GM18517 (cell line): ENCODE results near the gene ZC3HAV1L.
"Not testable (repeated sequence)": the region's sequence is repeated elsewhere in the genome, so short reads cannot be mapped to it uniquely, and the experiment has no call there.

Experiments used
- ATAC-seq: cut with Tn5 transposase; IDR thresholded peaks from one replicate; pipeline ENCODE4 v1.9.1; 2021; ENCODE audit warnings: mild to moderate bottlenecking, moderate library complexity; ENCODE audit not compliant: unreplicated experiment

The ZC3HAV1L gene, protein sequence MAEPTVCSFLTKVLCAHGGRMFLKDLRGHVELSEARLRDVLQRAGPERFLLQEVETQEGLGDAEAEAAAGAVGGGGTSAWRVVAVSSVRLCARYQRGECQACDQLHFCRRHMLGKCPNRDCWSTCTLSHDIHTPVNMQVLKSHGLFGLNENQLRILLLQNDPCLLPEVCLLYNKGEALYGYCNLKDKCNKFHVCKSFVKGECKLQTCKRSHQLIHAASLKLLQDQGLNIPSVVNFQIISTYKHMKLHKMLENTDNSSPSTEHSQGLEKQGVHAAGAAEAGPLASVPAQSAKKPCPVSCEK

DNA sequence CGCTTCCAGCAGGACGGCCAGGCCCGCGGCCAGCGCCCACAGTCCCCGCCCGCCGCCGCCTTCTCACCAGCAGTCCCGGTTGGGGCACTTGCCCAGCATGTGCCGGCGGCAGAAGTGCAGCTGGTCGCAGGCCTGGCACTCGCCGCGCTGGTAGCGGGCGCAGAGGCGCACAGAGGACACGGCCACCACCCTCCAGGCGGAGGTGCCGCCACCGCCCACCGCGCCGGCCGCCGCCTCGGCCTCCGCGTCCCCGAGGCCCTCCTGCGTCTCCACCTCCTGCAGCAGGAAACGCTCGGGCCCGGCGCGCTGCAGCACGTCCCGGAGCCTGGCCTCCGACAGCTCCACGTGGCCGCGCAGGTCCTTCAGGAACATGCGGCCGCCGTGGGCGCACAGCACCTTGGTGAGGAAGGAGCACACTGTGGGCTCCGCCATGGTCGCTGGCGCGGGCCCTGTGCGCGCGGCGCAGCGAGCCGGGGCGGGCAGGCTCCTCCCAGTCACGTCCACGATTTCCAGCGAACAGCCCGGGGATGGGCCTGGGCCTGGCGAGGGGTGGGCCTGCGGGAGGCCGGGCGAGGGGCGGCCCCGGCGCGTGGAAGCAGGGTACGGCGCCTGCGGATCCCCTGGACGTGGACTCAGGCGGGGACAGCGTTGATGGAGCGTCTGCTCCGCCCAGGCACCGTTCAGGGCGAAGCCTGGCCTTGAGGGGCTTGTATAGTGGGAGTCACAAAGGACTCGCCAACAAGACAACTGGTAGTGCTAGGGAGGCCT is at the start of gene ZC3HAV1L:
TSS of gene ZC3HAV1L (minus strand) at position 457 of the 768 bp plus-strand sequence. CDS start at position 432, 25 bp downstream.
- ATAC-seq, result peak; percentile 83

DNA sequence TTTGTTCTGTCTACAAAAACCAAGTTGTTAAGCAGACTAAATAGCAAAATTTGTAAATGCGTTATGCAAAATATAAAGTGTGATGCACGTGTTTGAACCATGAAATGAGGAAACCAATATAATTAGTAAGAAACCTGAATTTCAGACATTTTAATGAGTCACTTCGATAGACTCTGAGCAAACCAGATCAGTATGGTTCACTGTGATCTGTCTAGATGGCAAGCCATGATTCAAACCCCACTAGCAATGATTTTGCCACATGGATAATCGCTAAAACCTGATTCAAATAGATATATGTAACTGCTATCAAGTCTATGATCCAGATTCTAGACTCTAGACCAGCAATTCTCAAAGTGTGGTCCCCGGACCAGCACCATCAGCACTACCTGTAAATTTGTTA is 48.9 kb upstream of the ZC3HAV1L start:
- ATAC-seq, result no peak

DNA sequence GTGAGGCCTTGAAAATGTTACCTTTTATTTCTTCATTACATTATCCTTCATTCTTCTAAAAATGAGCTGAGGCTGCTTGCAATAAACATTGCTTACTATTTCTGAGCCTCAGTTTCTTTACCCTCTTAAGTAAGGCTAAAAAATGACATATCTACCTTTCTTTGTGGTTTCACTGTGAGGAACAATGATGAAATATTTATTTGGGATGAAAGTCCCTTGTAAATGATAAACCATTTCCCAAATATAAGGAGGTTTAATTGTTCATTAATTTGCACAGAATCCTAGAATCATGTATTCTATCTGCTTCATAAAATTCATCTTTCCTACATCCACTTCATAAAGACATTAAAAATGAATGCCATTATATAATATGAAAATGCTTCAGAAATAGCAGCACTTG is 45.7 kb upstream of the ZC3HAV1L start:
- no peak for ATAC-seq

DNA sequence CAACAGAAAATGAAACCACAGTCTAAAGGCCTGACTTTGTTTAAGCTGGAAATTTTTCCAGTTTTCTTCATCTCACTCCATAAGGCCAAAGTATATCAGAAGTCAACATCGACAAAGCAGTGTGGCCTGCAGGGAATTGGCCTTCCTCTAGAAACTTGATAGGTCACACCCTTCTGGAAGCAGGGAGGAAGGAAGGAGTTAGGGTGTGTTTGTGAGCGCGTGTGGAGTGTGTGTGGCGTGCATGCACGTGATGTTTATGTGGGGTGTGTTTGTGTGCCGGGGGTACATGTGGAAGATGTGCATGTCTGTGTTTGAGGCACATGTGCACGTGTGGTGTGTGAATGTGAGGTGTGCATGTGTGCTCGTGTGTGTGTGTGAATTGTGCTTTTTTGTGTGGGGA is 45.1 kb upstream of the ZC3HAV1L start:
- ATAC-seq, result no peak

DNA sequence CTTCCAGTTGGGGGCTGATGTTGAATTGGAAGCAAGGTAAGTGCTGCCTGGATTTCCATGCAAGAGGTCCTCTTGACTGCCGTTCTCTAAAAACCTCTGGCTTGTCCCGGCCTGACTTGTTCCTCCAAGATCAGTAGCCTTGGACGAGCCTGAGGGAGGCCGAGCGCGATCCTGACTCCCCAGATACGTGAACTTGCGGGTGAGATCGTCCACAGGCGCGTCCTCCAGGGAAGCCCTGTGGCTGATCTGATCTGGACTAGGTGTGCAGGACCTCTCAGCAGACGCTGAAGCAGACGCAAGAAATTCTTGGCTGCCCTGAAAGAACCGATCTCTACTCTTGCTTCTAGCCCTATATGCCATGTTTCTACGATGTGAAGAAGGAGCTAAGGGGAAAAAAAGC is 44.0 kb upstream of the ZC3HAV1L start:
- ATAC-seq, result no peak

DNA sequence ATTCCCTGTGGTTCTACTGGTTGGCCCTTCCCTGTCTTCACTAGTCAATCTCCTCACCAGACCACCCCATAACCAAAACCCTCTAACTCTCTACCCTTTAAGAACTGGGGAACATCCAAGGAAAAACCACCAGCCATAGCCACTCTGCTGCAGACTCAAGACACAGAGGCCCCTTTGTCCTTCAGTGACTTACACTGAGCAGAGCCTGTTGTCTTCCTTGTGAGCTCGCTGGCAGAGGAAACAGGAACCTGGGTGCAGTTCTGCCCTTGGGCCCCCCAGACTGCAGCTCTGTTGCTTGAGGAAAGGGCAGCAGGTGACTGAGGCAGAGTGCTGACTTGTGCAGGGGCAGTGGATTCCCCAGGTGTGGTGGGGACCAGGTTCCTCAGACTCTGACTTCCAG is 43.1 kb upstream of the ZC3HAV1L start:
- no peak for ATAC-seq

DNA sequence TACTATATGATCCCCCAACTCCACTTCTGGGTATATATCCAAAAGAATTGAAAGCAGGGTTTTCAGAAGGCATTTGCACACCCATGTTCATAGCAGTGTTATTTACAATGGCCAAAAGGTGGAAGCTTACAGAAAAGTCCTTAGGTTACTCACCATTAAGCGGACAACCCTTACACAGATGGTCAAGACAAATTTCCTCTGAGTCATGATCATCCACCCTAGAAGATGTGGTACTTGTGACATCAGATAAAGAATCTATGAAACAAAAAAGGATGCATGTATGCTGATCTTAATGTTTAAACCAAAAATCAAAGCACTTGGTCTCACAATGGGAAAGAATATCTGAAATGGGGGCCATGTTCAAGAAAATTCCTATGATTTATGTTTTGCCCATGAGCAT is 42.6 kb upstream of the ZC3HAV1L start:
- no peak for ATAC-seq

DNA sequence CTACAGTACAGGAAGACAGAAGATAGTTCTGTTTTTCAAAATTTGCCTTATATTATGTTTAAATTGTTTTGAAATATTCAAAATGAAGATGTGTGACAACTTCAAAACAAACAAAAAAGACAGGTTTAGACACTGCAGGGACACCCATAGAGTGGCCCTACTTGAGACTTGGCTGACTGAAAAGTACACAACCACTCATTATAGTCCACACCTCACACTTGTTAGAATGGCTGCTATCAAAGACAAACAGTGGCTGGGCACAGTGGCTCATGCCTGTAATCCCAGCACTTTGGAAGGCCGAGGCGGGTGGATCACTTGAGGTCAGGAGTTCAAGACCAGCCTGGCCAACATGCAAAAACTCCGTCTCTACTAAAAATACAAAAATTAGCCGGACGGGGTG is 41.9 kb upstream of the ZC3HAV1L start:
- ATAC-seq, result not testable (repeated sequence)

DNA sequence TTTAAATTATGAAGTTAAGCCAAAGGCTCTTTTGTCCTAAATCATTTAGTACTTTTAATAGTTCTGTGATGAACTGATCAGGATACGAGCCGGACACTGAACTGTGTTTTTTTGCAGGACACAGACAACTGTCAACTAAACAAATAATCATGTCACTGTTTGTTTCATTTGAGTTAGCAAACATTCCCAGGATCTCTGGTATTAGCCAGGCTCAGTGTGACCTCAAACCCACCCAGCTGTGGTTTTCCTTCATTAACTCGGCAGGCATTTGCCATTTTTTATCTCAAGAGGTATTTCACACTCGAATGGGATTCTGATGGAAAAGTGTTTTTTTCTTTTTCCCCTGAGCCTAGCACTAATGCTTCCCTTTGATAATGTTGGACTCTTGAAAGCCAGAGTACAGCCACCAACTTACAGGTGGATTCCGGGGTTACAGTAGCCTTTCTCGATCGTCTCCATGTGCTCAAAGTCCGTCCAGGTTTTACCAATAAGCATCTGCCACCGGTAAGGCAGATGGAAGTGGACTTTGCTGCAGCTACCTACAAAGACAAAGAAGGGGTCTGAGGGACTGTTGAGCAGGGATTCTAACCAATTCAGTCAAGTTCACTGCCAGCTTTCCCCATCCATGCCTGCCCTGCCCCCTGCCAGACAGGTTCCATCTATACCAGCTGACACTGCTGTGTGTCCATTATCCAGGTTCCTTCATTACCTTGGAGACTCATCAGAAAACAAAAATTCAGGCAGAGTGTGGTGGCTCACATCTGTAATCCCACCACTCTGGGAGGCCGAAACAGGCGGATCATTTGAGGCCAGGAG is 40.2 kb upstream of the ZC3HAV1L start:
- ATAC-seq, result no peak

DNA sequence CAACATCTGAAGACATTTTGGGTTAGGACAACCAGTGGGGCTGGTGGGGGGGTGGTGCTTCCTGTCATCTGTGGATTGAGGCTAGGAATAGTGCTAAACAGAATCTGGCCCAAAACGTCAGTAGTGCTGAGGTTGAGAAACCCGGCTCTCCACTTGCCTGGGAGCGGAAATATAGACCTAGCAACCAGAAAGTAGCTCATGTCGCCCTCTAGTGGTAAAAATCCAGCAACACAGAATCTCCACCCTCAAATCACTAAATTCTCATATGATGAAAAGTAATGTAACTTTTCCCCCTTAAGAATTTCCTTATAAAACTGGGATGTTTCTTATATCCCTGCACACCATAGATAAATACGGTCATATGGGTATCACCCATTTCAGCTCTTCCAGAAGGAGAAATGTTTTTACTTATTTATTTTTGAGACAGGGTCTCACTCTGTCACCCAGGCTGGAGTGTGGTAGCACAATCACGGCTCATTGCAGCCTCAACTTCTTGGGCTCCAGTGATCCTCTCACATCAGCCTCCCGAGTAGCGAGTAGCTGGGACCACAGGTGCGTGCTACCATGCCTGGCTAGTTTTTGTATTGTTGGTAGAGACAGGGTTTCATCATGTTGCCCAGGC is 39.3 kb upstream of the ZC3HAV1L start:
- ATAC-seq, result peak; percentile 89

DNA sequence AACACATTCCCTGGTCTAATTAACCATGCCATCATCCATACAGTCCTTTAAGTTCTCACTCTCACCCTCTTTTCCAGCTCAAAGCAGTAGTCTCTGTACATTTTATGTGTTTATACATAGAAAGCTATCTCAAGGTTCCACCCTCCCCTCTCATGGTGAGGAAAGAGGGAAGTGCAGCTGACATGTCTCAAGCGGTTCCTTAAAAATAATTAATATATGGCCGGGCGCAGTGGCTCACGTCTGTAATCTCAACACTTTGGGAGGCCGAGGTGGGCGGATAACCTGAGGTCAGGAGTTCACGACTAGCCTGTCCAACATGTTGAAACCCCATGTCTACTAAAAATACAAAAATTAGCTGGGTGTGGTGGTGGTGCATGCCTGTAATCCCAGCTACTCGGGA is 37.0 kb upstream of the ZC3HAV1L start:
- ATAC-seq, result no peak

DNA sequence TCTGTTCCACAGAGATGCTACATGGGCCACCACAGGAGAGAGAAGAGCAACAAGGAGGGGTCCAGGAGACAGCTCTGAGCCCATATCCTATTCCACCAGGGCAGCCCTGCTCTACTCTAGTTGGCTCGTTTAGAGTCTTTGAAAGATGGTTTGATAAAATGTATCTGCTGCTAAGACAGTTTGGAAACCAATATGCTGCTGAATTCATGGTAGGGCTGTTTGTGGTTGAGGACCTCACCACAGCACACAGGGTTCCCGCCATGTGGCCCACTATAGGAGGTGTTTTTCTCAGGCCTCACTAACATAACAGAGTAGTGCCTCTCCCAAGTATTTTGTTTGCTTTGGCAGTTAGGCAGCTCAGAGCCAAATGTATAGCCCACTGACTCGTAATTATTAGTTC is 35.8 kb upstream of the ZC3HAV1L start:
- ATAC-seq, result no peak

DNA sequence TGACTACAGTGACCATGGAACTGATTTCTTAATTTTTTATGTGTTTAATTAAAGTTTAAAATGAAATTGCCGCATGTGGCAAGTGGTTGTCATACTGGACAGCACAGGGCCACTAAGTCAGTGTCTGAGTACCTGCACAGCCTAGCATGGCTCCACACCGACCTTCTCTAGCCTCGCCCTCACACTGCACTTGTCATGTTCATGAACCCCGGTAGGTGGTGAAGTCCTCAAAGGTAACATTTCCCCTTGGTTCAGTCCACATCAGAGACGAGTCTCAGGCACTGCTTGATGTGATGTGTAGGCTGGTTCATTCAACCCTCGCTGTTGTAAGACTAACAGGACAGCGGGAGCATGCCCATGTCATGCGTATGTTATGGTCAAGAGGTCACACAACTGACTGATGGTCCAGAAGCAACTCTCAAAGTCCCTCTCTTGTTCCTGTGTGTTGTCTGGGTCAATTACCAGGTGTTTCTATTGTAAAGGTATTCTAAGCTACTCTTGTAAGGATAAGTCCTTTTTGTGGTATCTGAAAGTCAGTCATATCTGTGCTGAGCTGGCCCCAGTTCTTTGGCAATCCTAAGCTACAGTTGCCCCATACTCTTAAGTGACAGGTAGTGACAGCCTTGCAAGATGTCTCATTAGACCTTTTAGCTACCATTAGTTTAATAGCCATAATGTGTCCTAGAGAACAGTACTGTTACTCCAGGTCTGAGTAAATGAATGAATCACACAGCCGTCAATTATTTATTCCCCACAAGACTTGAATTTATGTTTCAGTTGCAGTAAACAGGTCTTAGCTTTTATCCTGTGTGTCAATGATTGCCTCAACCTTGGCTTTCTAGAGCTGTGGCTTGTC is 32.9 kb upstream of the ZC3HAV1L start:
- no peak for ATAC-seq

DNA sequence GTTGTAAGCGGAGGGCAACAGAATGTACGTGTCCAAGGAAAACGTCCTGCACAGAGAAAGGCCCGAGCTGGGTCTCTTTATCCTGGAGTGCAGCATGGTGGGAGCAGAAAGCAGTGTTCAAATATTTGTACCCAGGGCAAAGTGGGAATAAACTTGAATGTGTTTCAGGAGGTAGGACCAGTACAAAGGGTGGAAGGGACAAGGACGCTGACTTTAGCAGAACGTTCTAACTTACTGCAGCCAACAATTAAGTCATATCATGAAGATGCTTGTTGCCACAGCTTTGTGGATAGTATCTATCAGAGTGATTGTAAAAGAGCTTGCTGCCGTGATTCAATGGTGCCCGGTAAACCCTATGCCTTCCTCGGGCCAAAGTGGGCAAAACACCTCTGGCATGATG is 30.5 kb upstream of the ZC3HAV1L start:
- ATAC-seq, result no peak

DNA sequence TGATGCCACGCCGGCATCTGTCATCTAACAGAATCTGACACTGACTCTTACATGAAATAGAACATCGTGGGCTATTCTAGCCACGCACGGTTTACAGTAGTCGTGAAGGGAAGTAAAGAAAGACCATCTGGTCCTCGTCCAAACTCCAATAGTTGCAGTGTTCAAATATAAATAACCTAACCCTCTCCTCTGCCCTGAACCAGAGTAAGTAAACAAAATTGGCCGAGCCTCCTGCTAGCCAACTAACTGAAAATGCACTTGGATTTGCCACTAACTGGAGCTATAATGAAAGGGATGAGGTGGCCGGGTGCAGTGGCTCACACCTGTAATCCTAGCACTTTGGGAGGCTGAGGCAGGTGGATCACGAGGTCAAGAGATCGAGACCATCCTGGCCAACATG is 29.5 kb upstream of the ZC3HAV1L start:
- ATAC-seq, result no peak

DNA sequence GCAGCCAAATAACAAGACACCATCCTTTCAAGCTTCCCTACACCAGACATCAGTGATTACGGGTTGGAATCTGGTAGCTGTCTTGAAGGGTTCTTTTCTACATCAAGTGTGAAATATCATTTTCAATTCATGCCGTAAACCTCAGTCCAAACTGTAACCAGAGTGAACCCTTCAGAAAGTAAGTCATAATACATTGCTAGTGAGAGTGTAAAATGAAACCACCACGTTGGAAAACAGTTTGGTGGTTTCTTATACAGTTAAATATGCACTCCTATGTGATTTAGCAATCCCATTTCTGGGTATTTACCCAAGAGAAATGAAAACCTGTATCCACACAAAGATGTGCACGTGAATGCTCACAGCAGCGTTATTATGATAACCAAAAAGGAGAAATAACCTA is 25.6 kb upstream of the ZC3HAV1L start:
- no peak for ATAC-seq

DNA sequence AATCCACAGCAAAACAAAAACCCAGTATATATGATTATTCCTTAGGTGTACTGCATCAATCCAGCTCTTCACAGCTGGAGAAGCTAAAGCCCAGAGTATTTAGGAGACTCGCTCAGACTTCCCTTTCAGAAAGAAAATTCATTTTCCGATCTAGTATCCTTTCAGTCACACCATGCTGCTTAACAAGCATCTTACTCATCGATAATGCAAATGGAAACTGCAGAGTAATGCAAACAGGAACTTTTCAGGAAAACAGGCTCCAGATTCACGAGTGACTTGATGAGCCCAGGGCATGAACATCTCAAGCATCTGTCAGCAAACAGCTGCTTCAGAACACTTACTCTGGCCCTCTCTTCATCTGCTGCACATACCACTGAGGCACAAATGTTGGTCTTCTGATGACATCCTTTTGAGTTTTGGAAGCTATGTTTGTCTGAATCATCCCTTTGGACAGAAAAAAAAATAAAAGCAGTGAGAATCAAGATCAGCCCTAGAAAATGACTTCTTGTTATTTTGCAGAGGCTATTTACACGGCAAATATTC is 24.9 kb upstream of the ZC3HAV1L start:
- ATAC-seq, result no peak

DNA sequence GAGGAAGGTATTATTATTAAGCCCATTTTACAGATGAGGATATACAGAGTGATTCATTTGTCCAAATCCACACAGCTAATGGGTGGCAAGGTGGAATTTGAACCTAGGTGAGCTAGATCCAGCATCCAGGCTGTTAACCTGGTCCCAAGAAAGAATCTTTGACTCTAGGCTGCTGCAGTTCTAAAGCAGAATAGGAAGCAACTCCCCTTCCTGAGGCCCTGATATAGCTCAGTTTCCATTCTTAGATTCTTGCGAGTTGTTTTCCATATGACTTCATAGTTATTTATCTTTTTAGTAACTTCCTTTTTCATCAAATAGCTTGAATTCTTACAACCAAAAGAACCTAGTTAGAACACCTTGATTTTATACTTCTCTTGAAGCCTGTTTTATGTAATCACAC is 24.1 kb upstream of the ZC3HAV1L start:
- ATAC-seq, result no peak

DNA sequence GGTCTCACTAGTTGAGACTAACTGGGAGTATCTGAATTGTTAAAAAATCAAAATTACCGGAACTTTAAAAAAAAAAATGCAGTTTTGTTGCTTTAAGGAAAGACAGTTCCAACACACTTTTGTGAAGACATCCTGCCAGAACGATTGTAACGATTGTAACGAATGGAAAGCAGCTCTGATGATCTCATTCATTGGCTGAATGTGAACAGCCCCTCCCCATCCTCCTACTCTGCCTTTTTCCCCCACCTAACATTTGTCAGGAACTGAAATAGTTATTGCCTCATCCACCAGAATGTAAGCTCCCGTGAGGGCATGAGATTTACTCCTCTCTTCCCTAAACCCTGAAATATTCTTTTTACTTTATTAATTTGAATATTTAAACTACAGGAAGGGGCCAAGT is 23.1 kb upstream of the ZC3HAV1L start:
- no peak for ATAC-seq

DNA sequence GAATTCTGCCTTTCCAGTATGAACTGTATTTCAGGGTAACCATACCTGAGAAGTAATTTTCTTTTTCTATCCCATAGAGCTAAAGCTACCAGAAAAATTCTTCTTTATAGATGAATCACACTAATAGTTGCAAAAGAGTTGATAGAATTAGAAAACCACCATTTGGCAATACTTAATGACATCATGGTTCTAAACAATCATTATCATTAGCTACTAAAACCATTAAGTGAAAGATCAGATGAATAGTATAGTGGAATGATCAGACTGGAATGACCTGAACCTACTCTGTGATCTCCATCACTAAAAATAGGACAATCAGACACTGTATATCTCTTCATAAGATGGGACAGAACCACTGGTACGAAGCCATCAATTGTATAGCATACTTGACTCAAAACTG is 19.8 kb upstream of the ZC3HAV1L start:
- ATAC-seq, result no peak
